GM18511 (cell line): Measurements from ENCODE around the gene PCGF3.
"Not testable (repeated sequence)": the region's sequence is repeated elsewhere in the genome, so short reads cannot be mapped to it uniquely, and the experiment has no call there.

Source experiments
- ATAC-seq: cut with Tn5 transposase; IDR thresholded peaks from one replicate; pipeline ENCODE4 v1.9.1; 2021; ENCODE audit warnings: mild to moderate bottlenecking, moderate library complexity; ENCODE audit not compliant: unreplicated experiment

Gene PCGF3

DNA sequence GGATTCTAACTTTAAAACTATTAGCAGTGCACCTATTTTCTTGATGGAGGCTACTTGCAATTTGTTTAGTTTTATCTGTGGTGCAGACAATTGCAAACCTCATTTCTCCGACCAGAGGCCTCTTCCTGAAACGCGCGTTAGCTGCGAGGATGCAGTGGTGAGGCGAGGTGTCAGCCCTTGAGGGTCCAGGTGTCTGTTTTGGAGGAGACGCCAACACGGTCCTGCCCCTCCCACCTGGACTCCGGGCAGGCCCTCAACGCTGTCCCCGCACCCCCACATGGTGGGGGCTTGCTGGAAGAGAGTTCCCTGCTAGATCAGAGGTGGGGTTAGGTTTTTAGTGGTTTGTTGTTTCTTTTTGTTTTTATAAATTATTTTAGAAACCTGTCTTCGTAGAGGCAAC lies 34.4 kb downstream of the PCGF3 start:
- ATAC-seq = no peak

DNA sequence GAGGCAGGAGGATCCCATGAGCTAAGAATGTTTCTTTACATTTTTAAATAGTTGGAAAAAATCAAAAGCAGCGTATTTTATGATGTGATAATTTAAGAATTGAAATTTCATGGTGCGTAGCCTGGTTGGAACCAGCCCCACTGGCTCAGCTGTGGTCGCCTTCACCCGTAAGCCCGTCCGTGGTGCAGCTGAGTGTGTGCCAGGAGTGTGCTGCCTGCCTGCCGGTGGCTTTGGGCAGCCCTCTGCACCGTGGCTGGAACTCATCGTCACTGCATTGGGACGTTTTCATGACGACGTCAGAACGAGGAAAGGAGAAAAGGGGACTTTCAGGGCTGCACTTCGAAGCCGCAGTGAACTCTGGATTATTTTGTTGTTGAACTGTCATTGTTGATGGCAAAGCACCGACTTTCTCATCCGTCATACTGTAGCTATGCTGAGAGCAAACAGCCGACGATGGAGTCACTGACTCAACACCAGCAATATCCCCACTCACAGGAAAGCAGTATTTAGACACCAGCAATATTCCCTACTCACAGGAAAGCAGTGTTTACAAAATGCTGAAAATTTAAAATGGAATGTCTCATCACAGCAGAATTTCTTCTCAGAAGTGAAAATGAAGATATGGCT lies 35.1 kb downstream of the PCGF3 start:
- ATAC-seq = no peak

DNA sequence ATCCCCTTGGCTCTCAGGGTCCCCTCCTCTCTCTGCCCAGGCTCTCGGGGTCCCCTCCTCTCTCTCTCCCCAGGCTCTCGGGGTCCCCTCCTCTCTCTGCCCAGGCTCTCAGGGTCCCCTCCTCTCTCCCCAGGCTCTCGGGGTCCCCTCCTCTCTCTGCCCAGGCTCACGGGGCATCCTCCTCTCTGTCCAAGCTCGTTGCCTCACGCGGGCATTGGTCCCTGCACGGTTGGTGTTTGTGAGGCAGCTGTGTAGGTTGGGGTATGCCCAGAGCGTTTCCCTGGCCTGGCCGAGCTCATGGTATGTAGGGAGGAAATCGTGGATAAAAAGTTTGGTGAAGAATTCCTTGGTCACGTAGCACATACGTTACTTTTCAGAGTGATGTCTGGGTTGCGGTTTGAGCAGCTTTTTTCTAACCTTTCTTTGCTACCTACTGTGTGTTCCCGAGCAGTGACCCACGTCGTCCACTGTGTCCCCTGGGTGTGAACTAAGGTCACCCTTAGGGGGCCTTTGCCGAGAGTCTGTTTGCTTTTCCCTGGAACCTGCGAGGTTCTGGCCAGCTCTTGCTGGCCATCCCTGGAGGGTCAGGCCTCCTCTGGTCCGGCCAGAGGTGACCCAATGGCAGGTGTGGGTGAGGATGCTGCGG lies 36.6 kb downstream of the PCGF3 start:
- ATAC-seq = no peak

DNA sequence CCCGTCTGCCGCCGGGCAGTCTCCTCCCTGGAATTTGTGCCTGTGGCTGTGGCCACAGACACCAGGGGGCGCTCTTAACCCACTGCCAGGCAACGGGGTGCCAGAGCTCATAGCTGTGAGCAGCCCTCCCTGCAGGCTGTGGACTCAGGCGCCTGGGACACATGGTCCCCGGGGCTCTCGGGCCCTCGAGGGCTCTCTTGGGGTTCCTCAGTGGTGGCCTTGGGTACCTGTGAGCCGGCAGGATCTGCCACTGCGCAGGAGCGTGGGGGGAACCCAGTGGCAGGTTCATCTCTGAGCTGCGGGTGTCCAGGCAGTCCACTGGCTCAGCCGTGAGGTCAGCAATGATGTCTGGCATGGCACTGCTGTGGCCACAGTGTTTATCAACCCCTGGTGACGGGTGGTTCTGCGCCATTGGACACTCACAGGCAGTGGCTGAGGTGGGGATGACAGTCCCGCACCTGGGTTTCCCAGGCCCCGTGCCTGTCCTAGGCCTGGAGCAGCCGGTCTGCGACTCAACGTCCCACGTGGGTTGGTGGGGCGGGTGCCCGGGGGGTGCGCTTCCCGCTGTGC lies 37.2 kb downstream of the PCGF3 start:
- ATAC-seq = peak; percentile 76

DNA sequence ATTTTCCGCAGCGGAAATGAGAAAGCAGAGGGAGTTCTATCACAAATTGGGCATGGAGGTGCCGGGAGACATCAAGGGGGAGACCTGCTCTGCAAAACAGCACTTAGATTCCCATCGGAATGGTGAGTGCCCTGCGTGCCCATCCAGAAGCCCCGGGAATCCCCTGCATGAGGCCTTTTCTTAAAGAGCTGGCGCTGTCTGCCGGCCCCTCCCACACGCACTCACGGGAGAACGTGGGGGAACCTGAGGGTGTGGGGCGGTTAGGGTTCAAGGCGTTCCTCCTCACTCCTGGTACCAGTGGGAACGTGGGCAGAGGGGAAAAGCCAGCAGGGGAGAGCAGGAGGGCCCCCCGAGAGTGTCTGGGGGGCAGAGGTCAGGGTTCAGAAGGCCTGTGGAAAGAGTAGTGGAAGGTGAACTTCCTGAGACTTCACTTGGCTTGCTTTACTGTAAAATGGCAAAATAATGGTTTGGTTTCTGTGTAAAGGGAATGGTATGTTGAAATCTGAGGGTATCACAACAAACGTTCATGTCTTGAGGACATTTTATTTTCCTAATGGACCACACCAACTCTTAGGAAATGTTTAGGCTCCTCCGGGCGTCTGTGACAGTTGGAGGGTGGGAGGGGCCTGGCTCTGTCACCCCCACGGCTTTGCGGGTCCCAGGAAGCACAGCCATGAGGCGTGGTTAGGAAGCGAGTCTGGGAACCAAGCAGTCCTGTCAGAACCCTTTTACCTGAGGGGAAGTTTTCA lies 38.0 kb downstream of the PCGF3 start:
- ATAC-seq = no peak

- no peak for ATAC-seq
These were observed 38.7 kb downstream of the PCGF3 start for GRCh38 chr4:744212-744841.

DNA sequence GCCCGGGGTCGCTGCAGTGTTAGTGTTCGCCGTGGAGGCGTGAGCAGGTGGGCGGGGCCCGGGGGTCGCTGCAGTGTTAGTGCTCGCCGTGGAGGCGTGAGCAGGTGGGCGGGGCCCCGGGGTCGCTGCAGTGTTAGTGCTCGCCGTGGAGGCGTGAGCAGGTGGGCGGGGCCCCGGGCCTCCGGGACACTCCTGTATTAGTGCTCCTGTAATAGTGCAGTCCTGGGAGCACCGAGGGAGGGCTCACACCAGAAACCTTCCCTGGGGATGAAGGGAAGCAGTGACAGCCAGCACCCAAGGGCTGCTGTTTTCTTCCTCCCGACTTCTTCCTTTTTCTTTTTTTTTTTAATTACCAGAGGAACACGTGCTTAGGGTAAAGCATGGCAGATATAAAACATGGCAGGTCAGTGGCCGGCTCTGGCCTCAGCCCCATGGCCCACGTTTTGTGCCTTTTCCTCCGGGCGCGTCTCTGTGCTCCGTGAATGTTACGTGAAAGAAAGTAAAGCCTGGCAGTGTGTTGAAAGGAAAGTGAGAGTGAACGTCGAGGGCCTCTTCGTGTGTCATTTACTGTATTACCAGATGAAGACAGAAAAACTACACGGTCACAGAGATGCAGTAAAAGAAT lies 42.0 kb downstream of the PCGF3 start:
- ATAC-seq = no peak

- ATAC-seq = no peak
These were observed 42.8 kb downstream of the PCGF3 start for GRCh38 chr4:748461-748860.

GRCh38 chr4:749698-750666 lies 44.4 kb downstream of the PCGF3 start:
- ATAC-seq = no peak

DNA sequence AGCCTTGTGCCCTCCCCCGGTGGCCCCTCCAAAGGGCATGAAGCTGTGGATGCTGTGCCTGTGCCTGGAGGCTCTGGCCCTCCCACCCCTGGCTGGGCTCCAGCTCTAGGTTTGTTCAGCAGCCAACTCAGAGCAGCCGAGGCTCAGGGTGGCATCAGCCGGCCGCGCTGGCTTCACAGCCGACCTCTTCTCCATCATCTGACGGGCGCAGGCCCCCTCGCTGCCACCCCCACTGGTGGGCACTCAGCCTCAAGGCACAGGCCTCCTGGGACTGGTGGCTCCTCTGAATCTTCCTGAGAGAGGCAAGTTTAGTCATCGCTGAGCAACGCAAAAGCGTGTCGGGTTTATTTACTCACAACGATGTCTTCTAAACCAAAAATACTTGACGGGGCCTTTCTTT lies 46.0 kb downstream of the PCGF3 start:
- no peak for ATAC-seq

DNA sequence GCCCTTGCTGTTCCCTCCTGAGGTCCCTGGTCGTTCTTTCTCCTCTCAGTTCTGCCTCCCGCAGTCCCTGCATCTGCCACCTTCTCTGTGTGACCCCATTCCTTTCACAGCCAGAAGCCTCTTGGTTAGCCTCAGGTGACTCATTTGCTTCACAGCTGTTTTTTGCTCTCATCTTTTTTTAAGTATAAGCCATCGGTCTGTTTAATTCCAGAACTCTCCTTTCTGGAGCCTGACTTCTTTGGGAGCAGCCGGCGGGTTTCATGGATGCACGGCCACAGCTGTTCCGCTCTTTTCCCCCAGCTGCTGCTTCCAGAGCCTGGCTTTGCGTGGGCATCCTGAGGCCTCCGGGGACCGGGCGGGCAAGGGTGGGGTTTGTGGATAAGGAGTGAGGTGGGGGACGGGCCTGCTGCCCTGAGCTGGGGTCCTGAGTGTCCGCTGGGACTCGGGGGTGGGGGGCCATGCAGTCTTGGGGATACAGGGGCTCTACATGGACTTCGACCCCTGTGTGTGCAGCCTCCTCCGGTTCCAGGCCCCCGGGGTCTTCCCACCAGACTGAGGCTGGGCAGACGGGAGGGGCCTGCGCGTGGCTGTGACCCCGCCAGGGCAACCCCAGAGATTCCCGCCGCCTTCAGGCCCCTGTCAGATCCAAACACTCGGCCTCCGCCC lies 46.7 kb downstream of the PCGF3 start:
- no peak for ATAC-seq

DNA sequence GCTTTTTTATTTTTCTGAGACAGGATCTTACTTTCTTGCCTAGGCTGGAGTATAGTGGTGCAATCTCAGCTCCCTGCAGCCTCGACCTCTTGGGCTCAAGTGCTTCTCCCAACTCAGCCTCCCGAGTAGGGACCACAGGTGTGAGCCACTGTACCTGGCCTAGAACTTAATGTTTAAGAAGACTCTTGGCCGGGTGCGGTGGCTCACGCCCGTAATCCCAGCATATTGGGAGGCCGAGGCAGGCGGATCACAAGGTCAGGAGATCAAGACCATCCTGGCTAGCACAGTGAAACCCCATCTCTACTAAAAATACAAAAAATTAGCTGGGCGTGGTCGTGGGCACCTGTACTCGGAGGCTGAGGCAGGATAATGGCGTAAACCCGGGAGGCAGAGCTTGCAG lies 47.6 kb downstream of the PCGF3 start:
- not testable (repeated sequence) for ATAC-seq

GRCh38 chr4:754221-755120 lies 48.8 kb downstream of the PCGF3 start:
- ATAC-seq = no peak

DNA sequence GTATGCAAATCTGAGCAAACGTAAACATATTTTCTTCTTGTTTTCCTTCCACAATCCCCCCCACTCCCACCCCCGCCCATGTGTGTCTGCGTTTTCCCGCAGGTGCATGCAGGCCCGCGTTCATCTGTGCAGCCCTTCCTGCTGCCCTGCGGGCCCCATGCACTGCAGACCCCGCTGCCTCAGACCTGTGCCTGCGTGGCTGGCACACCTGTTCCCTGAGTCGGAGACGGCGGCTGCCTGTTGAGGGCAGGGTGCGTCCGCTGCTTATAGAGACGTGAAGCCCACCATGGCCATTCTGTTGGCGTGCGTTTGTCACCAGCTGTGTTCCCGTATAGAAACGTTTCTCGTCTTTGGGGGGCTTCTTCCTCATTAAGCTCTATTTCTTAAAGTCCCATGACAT lies 51.5 kb downstream of the PCGF3 start:
- ATAC-seq = no peak

- ATAC-seq = not testable (repeated sequence)
These were observed 54.2 kb downstream of the PCGF3 start for GRCh38 chr4:759810-760209.

DNA sequence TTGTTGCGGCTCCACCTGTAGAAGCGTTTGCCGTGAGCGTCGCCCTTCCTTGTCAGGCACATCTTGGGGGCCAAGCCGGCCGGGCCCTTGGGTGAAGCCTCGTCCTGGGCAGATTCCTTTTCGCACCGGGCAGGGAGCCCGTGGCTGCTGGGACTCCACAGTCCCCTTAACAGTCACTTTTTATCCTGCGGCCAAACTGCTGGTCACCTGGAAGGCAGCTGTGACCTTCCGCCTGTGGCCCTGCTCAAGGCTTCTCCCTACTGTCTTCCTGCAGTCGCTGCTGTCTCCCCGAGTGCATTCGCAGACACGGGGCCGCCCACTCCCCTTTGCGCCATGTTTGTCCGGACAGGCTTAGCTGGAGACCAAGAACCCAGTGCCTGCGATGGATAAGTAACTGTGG lies 55.0 kb downstream of the PCGF3 start:
- ATAC-seq = no peak

DNA sequence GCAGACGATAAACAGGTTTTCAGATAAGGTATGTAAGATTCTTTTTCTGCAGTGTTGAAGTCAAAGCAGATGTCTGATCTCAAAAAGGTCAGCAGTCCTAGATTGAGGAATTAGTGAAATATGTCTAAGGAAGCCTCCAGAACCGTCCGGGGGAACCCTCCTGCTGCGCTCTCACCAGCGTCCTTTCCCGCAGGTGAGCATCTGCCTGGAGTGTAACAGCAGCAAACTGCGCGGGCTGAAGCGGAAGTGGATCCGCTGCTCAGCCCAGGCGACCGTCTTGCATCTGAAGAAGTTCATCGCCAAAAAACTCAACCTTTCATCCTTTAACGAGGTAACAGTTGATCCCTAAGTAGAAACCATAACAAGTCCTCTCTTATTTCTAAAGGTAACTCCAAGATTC lies 55.5 kb downstream of the PCGF3 start:
- ATAC-seq = no peak

DNA sequence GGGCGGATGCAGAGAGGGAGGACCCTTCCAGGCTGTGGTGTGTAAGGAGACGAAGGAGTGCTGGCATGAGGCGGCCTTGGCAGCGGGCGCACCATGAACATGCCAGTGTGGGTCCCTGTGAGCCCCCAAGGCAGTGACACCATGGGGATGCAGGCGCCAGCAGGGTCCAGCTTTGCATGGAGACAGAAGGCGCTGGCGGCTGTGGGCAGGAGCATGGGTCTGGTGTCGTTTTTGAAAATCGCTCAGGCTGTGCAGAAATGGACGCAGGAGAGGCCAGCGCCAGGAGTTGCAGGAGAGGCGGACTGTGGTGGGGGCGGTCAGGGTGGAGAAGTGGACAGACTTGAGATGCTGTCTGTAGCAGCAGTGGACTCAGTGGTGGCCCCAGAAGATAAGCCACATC lies 56.1 kb downstream of the PCGF3 start:
- ATAC-seq = no peak
